ENCODE data around the gene HSD3B7.

Gene HSD3B7

GRCh38 chr16:30946671-30947540 lies 38.1 kb upstream of the HSD3B7 start:
- no peak for TF ChIP-seq CTCF (conservative IDR thresholded peaks at IDR 0.05; ENCODE audit: control insufficient read depth, insufficient read depth, low read depth, low read length)
- no peak overlapping the region for H3K4me3 ChIP-seq (ENCODE audit: control insufficient read depth, low read depth, low read length)
- no peak for DNase-seq (ENCODE audit: low read depth)

- DNase-seq (ENCODE audit: low read depth), result no peak
- no peak overlapping the region for H3K4me3 ChIP-seq (ENCODE audit: control insufficient read depth, low read depth, low read length)
- TF ChIP-seq CTCF (conservative IDR thresholded peaks at IDR 0.05; ENCODE audit: control insufficient read depth, insufficient read depth, low read depth, low read length), result no peak
Measured at GRCh38 chr16:30947541-30947858, 37.5 kb upstream of the HSD3B7 start.

- TF ChIP-seq CTCF (conservative IDR thresholded peaks at IDR 0.05; ENCODE audit: control insufficient read depth, insufficient read depth, low read depth, low read length), result no peak
- peak; percentile 97 for DNase-seq (ENCODE audit: low read depth)
- H3K4me3 ChIP-seq (ENCODE audit: control insufficient read depth, low read depth, low read length), result peak overlapping the region; percentile 75
Measured at GRCh38 chr16:30947859-30948666, 36.9 kb upstream of the HSD3B7 start.

GRCh38 chr16:30948667-30949649 lies 36.0 kb upstream of the HSD3B7 start, which contains the start of gene ORAI3:
TSS of gene ORAI3 (plus strand) at chr16:30949068. CDS start at chr16:30949290, 222 bp downstream.
- DNase-seq (ENCODE audit: low read depth), result peak; percentile 46
- TF ChIP-seq CTCF (conservative IDR thresholded peaks at IDR 0.05; ENCODE audit: control insufficient read depth, insufficient read depth, low read depth, low read length), result no peak
- H3K4me3 ChIP-seq (ENCODE audit: control insufficient read depth, low read depth, low read length), result peak within 1 kb of the TSS; percentile 75

- DNase-seq (ENCODE audit: low read depth), result peak; percentile 91
- peak overlapping the region; percentile 75 for H3K4me3 ChIP-seq (ENCODE audit: control insufficient read depth, low read depth, low read length)
- TF ChIP-seq CTCF (conservative IDR thresholded peaks at IDR 0.05; ENCODE audit: control insufficient read depth, insufficient read depth, low read depth, low read length), result no peak
Measured at GRCh38 chr16:30949650-30950515, 35.1 kb upstream of the HSD3B7 start.

Data from fibroblast of mammary gland (primary cell).